H9 (cell line): ENCODE data around the gene IREB2. TPM values are rescaled to one million over a fixed set of nuclear protein-coding genes. Genes with fewer than 3 reads are reported as not detected.
A peak's percentile ranks its signal among the peaks of the same experiment; 100 is the strongest.

Experiments used
- DNase-seq: peaks from one replicate; pipeline ENCODE4 v3.0.0-alpha.2; 2017
- H2AFZ ChIP-seq: one replicate; pipeline ENCODE4 v1.6.1; 2013; ENCODE audit warnings: mild to moderate bottlenecking, low read length, control low read depth, moderate library complexity
- H2AK5ac ChIP-seq: 2 replicates; pipeline ENCODE4 v1.6.1; 2013; ENCODE audit warnings: low read length, control low read depth, mixed read lengths; ENCODE audit not compliant: insufficient read length
- H2BK120ac ChIP-seq: one replicate; pipeline ENCODE4 v1.6.1; 2013; ENCODE audit warnings: low read depth, mild to moderate bottlenecking, low read length, control low read depth, inconsistent platforms; ENCODE audit not compliant: poor library complexity, severe bottlenecking
- H2BK12ac ChIP-seq: 2 replicates; pipeline ENCODE4 v1.6.1; 2013; ENCODE audit warnings: low read length, control low read depth, mixed read lengths, low read depth; ENCODE audit not compliant: insufficient read length
- H2BK15ac ChIP-seq: 2 replicates; pipeline ENCODE4 v1.6.1; 2013; ENCODE audit warnings: low read depth, low read length, control low read depth
- H2BK20ac ChIP-seq: one replicate; pipeline ENCODE4 v1.6.1; 2013; ENCODE audit warnings: low read depth, mild to moderate bottlenecking, low read length, control low read depth, inconsistent platforms; ENCODE audit not compliant: poor library complexity, severe bottlenecking
- H2BK5ac ChIP-seq: 2 replicates; pipeline ENCODE4 v1.6.1; 2013; ENCODE audit warnings: low read length, control low read depth, mixed read lengths; ENCODE audit not compliant: insufficient read length
- H3K14ac ChIP-seq: 2 replicates; pipeline ENCODE4 v1.6.1; 2013; ENCODE audit warnings: low read length, control low read depth; ENCODE audit not compliant: insufficient read depth
- H3K18ac ChIP-seq: 2 replicates; pipeline ENCODE4 v1.6.1; 2013; ENCODE audit warnings: low read depth, mild to moderate bottlenecking, mixed read lengths, low read length, control low read depth; ENCODE audit not compliant: insufficient read length
- H3K23ac ChIP-seq: 2 replicates; pipeline ENCODE4 v1.6.1; 2013; ENCODE audit warnings: low read length, control low read depth, mixed read lengths, low read depth; ENCODE audit not compliant: insufficient read length
- H3K23me2 ChIP-seq: 2 replicates; pipeline ENCODE4 v1.6.1; 2013; ENCODE audit warnings: low read depth, mild to moderate bottlenecking, mixed read lengths, low read length, control low read depth; ENCODE audit not compliant: insufficient read length, poor library complexity, severe bottlenecking
- H3K27ac ChIP-seq: 2 replicates; pipeline ENCODE4 v1.5.1; 2013; ENCODE audit warnings: low read length, control low read depth, mixed read lengths, low read depth; ENCODE audit not compliant: insufficient read length
- H3K27me3 ChIP-seq: 2 replicates; pipeline ENCODE4 v1.6.1; 2013; ENCODE audit warnings: low read length, control low read depth, inconsistent platforms; ENCODE audit not compliant: insufficient read depth
- H3K4ac ChIP-seq: 2 replicates; pipeline ENCODE4 v1.6.1; 2013; ENCODE audit warnings: low read depth, mild to moderate bottlenecking, control low read depth, inconsistent platforms, low read length, moderate library complexity
- H3K4me1 ChIP-seq: 2 replicates; pipeline ENCODE4 v1.6.1; 2013; ENCODE audit warnings: low read length, control low read depth, inconsistent platforms; ENCODE audit not compliant: insufficient read depth
- H3K4me2 ChIP-seq: 2 replicates; pipeline ENCODE4 v1.6.1; 2013; ENCODE audit warnings: low read length, control low read depth, mixed read lengths; ENCODE audit not compliant: insufficient read length, insufficient read depth
- H3K56ac ChIP-seq: 2 replicates; pipeline ENCODE4 v1.6.1; 2013; ENCODE audit warnings: low read depth, mild to moderate bottlenecking, mixed read lengths, low read length, control low read depth; ENCODE audit not compliant: insufficient read length
- H3K79me1 ChIP-seq: 2 replicates; pipeline ENCODE4 v1.6.1; 2013; ENCODE audit warnings: low read depth, mild to moderate bottlenecking, moderate library complexity, low read length, control low read depth, inconsistent platforms; ENCODE audit not compliant: insufficient read depth, poor library complexity, severe bottlenecking
- H3K79me2 ChIP-seq: 2 replicates; pipeline ENCODE4 v1.6.1; 2013; ENCODE audit warnings: low read length, control low read depth, inconsistent platforms; ENCODE audit not compliant: insufficient read depth
- H3K9ac ChIP-seq: 2 replicates; pipeline ENCODE4 v1.6.1; 2013; ENCODE audit warnings: low read length, control low read depth, mixed read lengths; ENCODE audit not compliant: insufficient read length; ENCODE audit errors: extremely low read depth
- H3K9me3 ChIP-seq: one replicate; pipeline ENCODE4 v1.6.1; 2013; ENCODE audit warnings: low read depth, low read length, inconsistent platforms; ENCODE audit not compliant: control insufficient read depth
- H3T11ph ChIP-seq: one replicate; pipeline ENCODE4 v1.6.1; 2013; ENCODE audit warnings: mild to moderate bottlenecking, low read length, control low read depth, inconsistent platforms
- H4K20me1 ChIP-seq: one replicate; pipeline ENCODE4 v1.6.1; 2013; ENCODE audit not compliant: control insufficient read depth, insufficient read length, insufficient read depth
- H4K5ac ChIP-seq: 2 replicates; pipeline ENCODE4 v1.6.1; 2013; ENCODE audit warnings: low read depth, mild to moderate bottlenecking, mixed read lengths, low read length, control low read depth; ENCODE audit not compliant: insufficient read length
- H4K8ac ChIP-seq: replicated peaks from 2 replicates; pipeline ENCODE4 v1.6.1; 2013; ENCODE audit warnings: low read length, control low read depth, mixed read lengths, low read depth; ENCODE audit not compliant: insufficient read length
- H4K91ac ChIP-seq: 2 replicates; pipeline ENCODE4 v1.6.1; 2013; ENCODE audit warnings: low read depth, mild to moderate bottlenecking, moderate library complexity, mixed read lengths, low read length, control low read depth; ENCODE audit not compliant: insufficient read length
- H3K27ac Mint-ChIP-seq, 3 experiments: 2 replicates in 2 of 3; 3 replicates in 1 of 3; pipeline ENCODE4 v1.8.0; 2020 to 2021; ENCODE audit warnings: mixed read lengths in 3 of 3, mild to moderate bottlenecking in 1 of 3, moderate library complexity in 1 of 3
- H3K27me3 Mint-ChIP-seq: 2 replicates; pipeline ENCODE4 v1.8.0; 2021; ENCODE audit warnings: low read depth, mild to moderate bottlenecking, moderate library complexity, mixed read lengths
- H3K36me3 Mint-ChIP-seq, 3 experiments: 2 replicates in 2 of 3; 3 replicates in 1 of 3; pipeline ENCODE4 v1.8.0; 2020 to 2021; ENCODE audit warnings: low read depth in 3 of 3, mixed read lengths in 3 of 3; ENCODE audit not compliant: insufficient read depth in 1 of 3
- H3K4me1 Mint-ChIP-seq, 2 experiments: 2 replicates each; pipeline ENCODE4 v1.8.0; 2020; ENCODE audit warnings: mixed read lengths in 2 of 2
- H3K4me3 Mint-ChIP-seq, 2 experiments: 2 replicates in 1 of 2; 3 replicates in 1 of 2; pipeline ENCODE4 v1.8.0; 2020 to 2021; ENCODE audit warnings: mild to moderate bottlenecking in 2 of 2, mixed read lengths in 2 of 2, moderate library complexity in 1 of 2
- H3K9me3 Mint-ChIP-seq, 2 experiments: 2 replicates in 1 of 2; 3 replicates in 1 of 2; pipeline ENCODE4 v1.8.0; 2020; ENCODE audit warnings: mild to moderate bottlenecking in 2 of 2, mixed read lengths in 2 of 2, moderate library complexity in 1 of 2
- WGBS: extraction: QIAGEN DNeasy Blood & Tissue Kit; methylation state at CpG from one replicate; pipeline ENCODE4 v1.1.7; 2013; ENCODE audit warnings: missing lambda C conversion rate, low lambda C conversion rate, mixed read lengths; ENCODE audit not compliant: insufficient read length; ENCODE audit errors: extremely low coverage; 5-methylcytosine and 5-hydroxymethylcytosine counted together
- total RNA-seq: library from RNA; stranded (reverse); gene quantifications from 2 replicates; pipeline ENCODE4 v1.2.1, GENCODE V29; 2021
- TF ChIP-seq, protein P1 (sequence below): fragments of 200-600 bp; sonication (generic); conservative IDR thresholded peaks from 3 replicates; pipeline ENCODE4 v1.8.0; 2021; ENCODE audit warnings: antibody characterized with exemption, mild to moderate bottlenecking

Gene IREB2
- total RNA-seq, 1 experiment from 2014 or later = 87.6 TPM

DNA sequence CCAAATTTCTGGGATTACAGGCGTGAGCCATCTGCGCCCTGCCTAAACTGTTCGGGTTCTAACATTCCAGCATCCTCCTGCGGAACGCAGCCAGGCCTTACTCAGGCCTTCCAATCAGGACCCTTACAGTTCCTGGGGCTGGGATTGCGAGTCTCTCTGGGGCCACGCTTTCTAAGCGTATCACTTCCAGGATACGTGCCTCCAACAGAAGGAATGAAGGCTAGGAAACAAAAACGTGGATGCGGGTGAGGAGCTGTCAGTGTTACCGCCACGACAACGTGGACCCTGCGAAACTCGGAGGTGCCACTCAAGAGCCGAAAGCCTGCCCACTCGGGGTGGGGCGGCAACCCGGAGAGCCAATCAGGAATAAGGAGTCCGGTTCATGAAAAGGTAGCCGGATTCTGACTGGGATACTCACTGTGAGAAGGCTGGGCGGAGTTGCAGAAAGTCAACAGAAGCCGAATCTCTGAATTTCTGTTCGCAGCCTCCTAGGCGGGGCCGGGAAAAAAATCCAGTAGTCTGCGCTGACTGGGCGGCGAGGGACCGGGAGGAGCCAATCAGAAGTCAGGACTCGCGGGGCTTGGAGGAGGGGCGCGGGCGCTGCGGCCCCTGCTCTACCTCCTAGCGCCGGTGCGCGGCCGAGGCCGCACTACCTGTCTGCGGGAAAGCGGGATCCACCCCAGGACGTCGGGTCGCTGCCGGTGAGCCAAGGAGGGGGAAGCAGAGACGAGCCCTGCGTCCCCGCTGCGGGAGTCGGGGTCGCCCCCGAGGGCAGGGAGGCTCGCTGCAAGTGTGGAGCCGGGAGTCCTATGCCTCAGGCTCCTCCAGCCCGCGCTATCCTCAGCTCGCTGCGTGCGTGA, 69.2 kb downstream of the IREB2 start, which contains the start of gene HYKK:
Gene HYKK (plus strand): TSS at position 607 of the 860 bp plus-strand sequence. CDS start 5,512 bp downstream, outside the sequence.
- Histone ChIP-seq H3K4me2 (peak within 1 kb of the TSS; percentile 95), H3K27ac (no peak within 1 kb of the TSS), H2BK12ac (no peak within 1 kb of the TSS), H3K79me2 (no peaks in the 10 kb centered on the region), H3K56ac (no peak within 1 kb of the TSS), H2BK120ac (no peak within 1 kb of the TSS), H3K27me3 (peaks cover 5% of the 10 kb centered on the region; the same call in 1 of the 2 replicates), H3K9me3 (no peaks in the 10 kb centered on the region), H3K4ac (no peak within 1 kb of the TSS), H4K5ac (no peak within 1 kb of the TSS), H3K4me1 (no peaks in the 10 kb centered on the region; the same call in 1 of the 2 replicates), H4K20me1 (no peaks in the 10 kb centered on the region), H3K18ac (no peak within 1 kb of the TSS), H2AK5ac (no peak within 1 kb of the TSS), H2BK15ac (no peak within 1 kb of the TSS), H3K23me2 (peaks cover 10% of the 10 kb centered on the region), H2BK5ac (no peak within 1 kb of the TSS), H4K91ac (no peak within 1 kb of the TSS), H2AFZ (peak within 1 kb of the TSS; percentile 63), H2BK20ac (no peak within 1 kb of the TSS), H4K8ac (no peak within 1 kb of the TSS), H3T11ph (no peak within 1 kb of the TSS), H3K9ac (peak within 1 kb of the TSS; percentile 59), H3K23ac (no peak within 1 kb of the TSS), H3K79me1 (no peaks in the 10 kb centered on the region), H3K14ac (peak within 1 kb of the TSS; percentile 81)
- H3K4me1 Mint-ChIP-seq = peaks cover 8 to 9% of the 10 kb centered on the region in 2 experiments
- peaks cover 28% of the 10 kb centered on the region for H3K27me3 Mint-ChIP-seq
- H3K36me3 Mint-ChIP-seq = peaks cover 0 to 2% (median under 1%) of the 10 kb centered on the region in 3 experiments; a peak in 4 of 7 replicates
- WGBS = no CpG with 5 or more reads among the region's 63 CpGs
- peak within 1 kb of the TSS; percentile 62 to 95 (median 88); a peak in 5 of 7 replicates for H3K27ac Mint-ChIP-seq
- TF ChIP-seq, protein P1, sequence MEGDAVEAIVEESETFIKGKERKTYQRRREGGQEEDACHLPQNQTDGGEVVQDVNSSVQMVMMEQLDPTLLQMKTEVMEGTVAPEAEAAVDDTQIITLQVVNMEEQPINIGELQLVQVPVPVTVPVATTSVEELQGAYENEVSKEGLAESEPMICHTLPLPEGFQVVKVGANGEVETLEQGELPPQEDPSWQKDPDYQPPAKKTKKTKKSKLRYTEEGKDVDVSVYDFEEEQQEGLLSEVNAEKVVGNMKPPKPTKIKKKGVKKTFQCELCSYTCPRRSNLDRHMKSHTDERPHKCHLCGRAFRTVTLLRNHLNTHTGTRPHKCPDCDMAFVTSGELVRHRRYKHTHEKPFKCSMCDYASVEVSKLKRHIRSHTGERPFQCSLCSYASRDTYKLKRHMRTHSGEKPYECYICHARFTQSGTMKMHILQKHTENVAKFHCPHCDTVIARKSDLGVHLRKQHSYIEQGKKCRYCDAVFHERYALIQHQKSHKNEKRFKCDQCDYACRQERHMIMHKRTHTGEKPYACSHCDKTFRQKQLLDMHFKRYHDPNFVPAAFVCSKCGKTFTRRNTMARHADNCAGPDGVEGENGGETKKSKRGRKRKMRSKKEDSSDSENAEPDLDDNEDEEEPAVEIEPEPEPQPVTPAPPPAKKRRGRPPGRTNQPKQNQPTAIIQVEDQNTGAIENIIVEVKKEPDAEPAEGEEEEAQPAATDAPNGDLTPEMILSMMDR = peak; percentile 32; the same call in 2 of the 3 replicates
- peak; percentile 99 for DNase-seq
- peaks cover under 1 to 6% of the 10 kb centered on the region in 2 experiments; a peak in 4 of 5 replicates for H3K9me3 Mint-ChIP-seq
- H3K4me3 Mint-ChIP-seq = peak within 1 kb of the TSS; percentile 71 to 91
